Effector CD4-positive, alpha-beta T cell (primary cell): ENCODE measurements around the gene TJAP1.
A peak's percentile ranks its signal among the peaks of the same experiment; 100 is the strongest.

Source experiments
- DNase-seq: peaks from one replicate; pipeline ENCODE4 v3.0.0-alpha.2; 2020
- total RNA-seq: gene quantifications from one replicate; lab custom pipeline; 2026; lab: John Stamatoyannopoulos, UW

Gene TJAP1, protein sequence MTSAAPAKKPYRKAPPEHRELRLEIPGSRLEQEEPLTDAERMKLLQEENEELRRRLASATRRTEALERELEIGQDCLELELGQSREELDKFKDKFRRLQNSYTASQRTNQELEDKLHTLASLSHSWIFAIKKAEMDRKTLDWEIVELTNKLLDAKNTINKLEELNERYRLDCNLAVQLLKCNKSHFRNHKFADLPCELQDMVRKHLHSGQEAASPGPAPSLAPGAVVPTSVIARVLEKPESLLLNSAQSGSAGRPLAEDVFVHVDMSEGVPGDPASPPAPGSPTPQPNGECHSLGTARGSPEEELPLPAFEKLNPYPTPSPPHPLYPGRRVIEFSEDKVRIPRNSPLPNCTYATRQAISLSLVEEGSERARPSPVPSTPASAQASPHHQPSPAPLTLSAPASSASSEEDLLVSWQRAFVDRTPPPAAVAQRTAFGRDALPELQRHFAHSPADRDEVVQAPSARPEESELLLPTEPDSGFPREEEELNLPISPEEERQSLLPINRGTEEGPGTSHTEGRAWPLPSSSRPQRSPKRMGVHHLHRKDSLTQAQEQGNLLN
- total RNA-seq: 46.3 reads per million, percentile 66 among the genes with 10 or more reads in this experiment

- peak; percentile 96 for DNase-seq
Measured at GRCh38 chr6:43477235-43478007, at the start of gene TJAP1. TSS of gene TJAP1 (plus strand) at chr6:43477570. CDS start at chr6:43499002, 21,432 bp downstream.

- DNase-seq: no peak
Measured at GRCh38 chr6:43428112-43428570, 49.2 kb upstream of the TJAP1 start.

GRCh38 chr6:43428874-43429273 is 48.5 kb upstream of the TJAP1 start:
- no peak for DNase-seq

- no peak for DNase-seq
Measured at GRCh38 chr6:43432009-43432945, 45.1 kb upstream of the TJAP1 start.

DNA sequence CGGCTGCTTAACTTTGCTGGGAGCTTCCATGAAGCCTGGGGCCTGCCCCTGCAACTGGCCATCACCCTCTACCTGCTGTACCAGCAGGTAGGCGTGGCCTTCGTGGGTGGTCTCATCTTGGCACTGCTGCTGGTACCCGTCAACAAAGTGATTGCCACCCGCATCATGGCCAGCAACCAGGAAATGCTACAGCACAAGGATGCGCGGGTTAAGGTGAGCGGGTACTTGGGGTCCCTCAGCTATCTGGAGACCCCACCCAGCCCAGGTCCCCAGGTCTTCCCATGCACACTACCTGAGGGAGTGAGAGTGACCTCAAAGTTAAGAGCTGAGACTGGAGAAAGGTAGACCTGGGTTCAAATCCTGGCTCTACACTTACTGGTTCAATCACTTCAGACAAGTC is 44.2 kb upstream of the TJAP1 start:
- DNase-seq: no peak

DNA sequence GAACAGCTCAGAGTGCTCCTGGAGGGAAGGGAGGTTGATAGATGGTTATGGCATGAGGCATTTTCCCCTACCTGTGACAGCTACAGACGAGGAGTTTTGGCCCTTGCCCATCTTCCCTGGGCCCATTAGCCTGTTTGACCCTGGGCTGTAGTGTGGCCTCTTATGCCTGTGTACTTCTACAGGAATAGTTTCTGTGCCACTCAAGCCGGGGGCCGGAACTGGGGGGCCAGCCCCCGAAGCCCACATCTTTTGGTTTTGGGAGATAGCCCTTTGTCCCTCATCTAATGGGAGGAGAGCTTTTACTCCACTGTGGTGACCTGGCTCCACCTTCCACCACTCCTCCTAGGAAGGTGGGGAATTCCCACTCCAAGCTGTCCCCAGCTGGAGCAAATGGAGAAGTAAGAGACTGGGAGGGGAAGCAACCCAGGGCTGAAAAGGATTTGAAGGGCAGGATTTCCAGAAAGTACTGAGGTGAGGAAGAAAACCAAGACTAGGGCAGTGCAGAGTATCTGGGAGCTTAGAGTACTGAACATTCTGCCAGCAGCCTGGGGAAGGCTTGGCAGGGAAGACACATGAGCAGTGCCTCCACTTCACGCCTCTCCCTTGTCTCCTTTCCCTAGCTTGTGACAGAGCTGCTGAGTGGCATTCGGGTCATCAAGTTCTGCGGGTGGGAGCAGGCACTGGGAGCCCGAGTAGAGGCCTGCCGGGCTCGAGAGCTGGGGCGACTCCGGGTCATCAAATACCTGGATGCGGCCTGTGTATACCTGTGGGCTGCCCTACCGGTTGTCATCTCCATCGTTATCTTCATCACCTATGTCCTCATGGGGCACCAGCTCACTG is 43.1 kb upstream of the TJAP1 start:
- no peak for DNase-seq

- DNase-seq: no peak
Measured at GRCh38 chr6:43434943-43435342, 42.4 kb upstream of the TJAP1 start.

GRCh38 chr6:43435682-43436437 is 41.5 kb upstream of the TJAP1 start:
- no peak for DNase-seq

DNA sequence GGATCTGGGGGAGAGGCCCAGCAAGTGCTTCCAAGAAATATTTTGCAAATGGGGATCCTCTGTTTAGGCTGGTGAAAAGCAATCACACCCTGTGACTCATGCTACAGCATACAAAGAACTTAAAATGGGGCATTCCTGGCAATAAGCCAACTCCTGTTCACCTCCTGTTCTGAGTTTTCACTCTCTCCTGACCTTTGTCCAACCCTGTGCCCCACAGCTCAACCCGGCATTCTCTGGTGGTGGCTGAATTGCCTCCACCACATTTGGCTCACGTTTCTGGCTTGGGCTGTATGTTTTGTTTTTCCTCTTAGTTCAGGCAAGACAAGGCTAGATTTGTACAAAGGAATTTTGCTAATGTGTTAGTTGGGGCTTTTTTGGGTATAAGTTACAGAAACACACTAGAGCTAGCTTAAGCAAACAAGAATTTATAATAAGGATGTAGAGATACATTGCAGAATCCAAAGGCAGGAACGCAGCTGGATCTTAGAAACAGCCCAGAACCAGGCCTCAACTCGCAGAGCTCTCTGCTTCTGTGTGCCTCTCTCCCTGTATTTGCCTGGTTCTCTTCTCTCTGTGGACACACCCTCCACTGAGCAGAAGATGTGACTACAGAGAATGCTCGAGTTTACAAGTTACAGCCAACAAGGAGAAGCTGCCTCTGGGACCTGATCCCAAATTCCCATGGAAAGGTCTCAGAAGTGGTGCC is 40.6 kb upstream of the TJAP1 start:
- DNase-seq: no peak

- no peak for DNase-seq
Measured at GRCh38 chr6:43437700-43438099, 39.7 kb upstream of the TJAP1 start.

GRCh38 chr6:43442935-43443334 is 34.4 kb upstream of the TJAP1 start:
- no peak for DNase-seq

DNA sequence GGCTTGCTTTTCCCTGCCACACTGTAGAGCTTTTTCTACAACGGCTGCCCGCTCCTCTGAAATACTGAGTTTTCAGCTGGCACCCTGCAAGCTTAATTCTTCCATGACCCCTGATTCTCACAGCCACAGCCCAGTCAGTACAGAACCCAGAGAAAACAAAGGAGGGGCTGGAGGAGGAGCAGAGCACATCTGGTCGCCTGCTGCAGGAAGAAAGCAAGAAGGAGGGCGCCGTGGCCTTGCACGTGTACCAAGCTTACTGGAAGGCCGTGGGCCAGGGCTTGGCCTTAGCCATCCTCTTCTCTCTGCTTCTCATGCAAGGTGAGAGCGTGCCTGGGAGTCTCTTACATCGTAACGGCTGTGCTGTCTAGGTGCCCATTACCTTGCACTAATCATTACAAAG is 33.3 kb upstream of the TJAP1 start:
- DNase-seq: no peak

DNA sequence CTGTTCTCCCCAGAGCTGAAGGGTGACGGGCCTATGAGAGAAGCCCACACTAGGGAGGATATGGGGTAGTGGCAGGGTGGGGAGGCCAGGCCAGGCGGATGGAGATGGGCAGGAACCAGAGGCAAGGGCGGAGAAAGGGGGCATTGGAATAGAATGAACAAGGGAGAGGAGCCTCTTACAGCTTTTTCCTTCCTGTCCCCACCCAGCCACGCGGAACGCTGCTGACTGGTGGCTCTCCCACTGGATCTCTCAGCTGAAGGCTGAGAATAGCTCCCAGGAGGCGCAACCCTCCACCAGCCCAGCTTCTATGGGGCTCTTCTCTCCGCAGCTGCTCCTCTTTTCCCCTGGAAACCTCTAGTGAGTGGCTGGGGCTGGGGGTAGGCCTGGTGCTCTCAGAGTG is 32.8 kb upstream of the TJAP1 start:
- no peak for DNase-seq

DNA sequence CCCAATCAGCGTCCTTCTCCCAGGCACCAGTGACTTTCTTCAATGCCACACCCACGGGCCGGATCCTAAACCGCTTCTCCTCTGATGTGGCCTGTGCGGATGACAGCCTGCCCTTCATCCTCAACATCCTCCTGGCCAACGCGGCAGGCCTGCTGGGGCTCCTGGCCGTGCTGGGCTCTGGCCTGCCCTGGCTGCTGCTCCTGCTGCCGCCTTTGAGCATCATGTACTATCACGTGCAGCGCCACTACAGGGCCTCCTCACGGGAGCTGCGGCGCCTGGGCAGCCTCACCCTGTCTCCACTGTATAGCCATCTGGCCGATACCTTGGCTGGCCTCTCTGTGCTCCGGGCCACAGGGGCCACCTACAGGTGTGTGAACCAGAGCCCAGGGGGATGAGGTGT is 31.8 kb upstream of the TJAP1 start:
- no peak for DNase-seq

DNA sequence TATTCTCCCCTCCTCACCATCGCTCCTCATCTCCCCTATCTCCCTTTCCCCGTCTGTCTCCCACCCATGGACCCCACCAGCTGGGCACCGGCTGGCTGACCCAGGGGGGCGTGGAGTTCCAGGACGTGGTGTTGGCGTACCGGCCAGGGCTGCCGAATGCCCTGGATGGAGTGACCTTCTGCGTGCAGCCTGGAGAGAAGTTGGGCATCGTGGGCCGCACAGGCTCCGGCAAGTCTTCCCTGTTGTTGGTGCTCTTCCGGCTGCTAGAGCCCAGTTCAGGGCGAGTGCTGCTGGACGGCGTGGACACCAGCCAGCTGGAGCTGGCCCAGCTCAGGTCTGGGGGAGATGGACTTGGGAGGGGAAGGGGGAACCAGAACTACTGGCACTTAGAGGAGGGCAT is 29.8 kb upstream of the TJAP1 start:
- DNase-seq: no peak

- DNase-seq: no peak
Measured at GRCh38 chr6:43448916-43449315, 28.5 kb upstream of the TJAP1 start.

DNA sequence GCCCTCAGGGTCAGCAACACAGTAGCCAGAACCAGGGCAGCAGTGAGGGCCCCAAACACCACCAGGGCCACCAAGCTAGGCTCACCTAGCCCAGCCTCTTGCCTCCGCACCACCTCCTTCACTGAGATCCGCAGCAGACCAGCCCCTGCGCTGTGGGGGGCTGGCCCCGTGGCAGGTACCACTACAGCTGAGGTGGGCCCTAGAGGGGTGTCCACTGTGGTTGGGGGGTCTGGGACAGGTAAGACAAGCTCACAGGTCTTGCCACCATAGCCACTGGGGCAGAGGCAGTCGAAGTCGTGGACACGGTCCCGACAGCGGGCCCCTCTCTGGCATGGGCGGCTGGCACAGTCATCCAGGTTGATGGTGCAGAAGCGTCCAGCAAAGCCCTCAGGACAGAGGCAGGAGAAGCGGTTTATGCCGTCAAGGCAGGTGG is 26.7 kb upstream of the TJAP1 start:
- DNase-seq: no peak

DNA sequence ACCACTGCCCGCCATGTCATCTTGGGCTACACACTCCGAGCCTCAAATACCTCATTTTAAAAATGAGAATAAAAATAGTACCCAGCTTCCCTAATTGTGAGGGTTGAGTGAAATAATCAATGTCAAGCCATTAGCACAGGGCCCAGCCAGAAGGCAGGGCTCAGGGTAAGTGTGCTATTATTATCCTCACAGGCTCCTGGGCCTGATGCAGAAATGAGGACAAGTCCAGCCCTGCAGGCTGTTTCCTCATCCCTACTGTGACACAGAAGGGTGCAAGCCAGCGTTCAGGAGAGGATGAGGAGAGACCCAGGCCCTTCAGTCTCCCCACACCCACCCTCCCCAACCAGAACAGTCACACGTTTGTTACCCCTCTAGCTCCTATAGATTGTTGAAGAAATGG is 26.0 kb upstream of the TJAP1 start:
- DNase-seq: no peak

- DNase-seq: no peak
Measured at GRCh38 chr6:43451939-43452338, 25.4 kb upstream of the TJAP1 start.

- DNase-seq: no peak
Measured at GRCh38 chr6:43452896-43453295, 24.5 kb upstream of the TJAP1 start.
